AG09309 (cell line): Measurements from ENCODE around the gene OR1E2.
"Not testable (repeated sequence)": the region's sequence is repeated elsewhere in the genome, so short reads cannot be mapped to it uniquely, and the experiment has no call there.

Experiments used
- DNase-seq: peaks from one replicate; pipeline ENCODE4 v3.0.0-alpha.2; 2010; ENCODE audit warnings: low read depth
- H3K4me3 ChIP-seq: 2 replicates; pipeline ENCODE4 v1.5.1; 2011; ENCODE audit warnings: mild to moderate bottlenecking, low read depth, low read length, moderate library complexity; ENCODE audit not compliant: control insufficient read depth
- TF ChIP-seq, protein P1 (sequence below): IDR thresholded peaks from 2 replicates; pipeline ENCODE4 v1.5.1; 2011; ENCODE audit warnings: mild to moderate bottlenecking, low read depth, low read length, inconsistent platforms; ENCODE audit not compliant: insufficient read depth, control insufficient read depth; ENCODE audit errors: missing control alignments

The OR1E2 gene

DNA sequence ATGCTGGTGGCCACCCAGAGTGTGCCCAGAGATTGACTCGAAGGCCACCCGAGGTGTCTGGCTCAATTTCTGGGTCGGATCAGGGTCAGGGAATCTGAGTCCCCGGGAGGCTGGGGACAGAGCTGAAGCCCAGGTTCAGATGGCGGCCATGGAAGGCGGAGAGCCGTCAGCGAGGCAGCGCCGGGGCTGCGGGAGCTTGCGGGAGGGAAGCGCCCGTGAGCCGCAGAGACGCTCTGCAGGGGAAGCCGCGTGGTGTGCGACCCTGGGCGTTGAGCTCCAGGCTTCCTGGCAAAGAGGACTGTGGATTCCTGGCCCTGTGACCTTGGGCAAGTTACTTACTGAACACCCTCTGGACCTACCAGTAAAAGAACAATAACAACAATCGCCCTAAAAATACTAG lies 38.5 kb upstream of the OR1E2 start:
- TF ChIP-seq, protein P1, sequence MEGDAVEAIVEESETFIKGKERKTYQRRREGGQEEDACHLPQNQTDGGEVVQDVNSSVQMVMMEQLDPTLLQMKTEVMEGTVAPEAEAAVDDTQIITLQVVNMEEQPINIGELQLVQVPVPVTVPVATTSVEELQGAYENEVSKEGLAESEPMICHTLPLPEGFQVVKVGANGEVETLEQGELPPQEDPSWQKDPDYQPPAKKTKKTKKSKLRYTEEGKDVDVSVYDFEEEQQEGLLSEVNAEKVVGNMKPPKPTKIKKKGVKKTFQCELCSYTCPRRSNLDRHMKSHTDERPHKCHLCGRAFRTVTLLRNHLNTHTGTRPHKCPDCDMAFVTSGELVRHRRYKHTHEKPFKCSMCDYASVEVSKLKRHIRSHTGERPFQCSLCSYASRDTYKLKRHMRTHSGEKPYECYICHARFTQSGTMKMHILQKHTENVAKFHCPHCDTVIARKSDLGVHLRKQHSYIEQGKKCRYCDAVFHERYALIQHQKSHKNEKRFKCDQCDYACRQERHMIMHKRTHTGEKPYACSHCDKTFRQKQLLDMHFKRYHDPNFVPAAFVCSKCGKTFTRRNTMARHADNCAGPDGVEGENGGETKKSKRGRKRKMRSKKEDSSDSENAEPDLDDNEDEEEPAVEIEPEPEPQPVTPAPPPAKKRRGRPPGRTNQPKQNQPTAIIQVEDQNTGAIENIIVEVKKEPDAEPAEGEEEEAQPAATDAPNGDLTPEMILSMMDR: no peak
- no peak overlapping the region for H3K4me3 ChIP-seq
- DNase-seq: no peak

GRCh38 chr17:3471599-3471998 lies 38.0 kb upstream of the OR1E2 start, which contains the start of gene SPATA22:
Gene SPATA22, minus strand, starts transcription at chr17:3471819. Its CDS starts 2,494 bp downstream, at chr17:3469325.
- H3K4me3 ChIP-seq: no peak within 1 kb of the TSS
- DNase-seq: no peak
- TF ChIP-seq, protein P1: no peak

GRCh38 chr17:3469529-3469928 lies 35.9 kb upstream of the OR1E2 start:
- TF ChIP-seq, protein P1: no peak
- H3K4me3 ChIP-seq: no peak overlapping the region
- no peak for DNase-seq

DNA sequence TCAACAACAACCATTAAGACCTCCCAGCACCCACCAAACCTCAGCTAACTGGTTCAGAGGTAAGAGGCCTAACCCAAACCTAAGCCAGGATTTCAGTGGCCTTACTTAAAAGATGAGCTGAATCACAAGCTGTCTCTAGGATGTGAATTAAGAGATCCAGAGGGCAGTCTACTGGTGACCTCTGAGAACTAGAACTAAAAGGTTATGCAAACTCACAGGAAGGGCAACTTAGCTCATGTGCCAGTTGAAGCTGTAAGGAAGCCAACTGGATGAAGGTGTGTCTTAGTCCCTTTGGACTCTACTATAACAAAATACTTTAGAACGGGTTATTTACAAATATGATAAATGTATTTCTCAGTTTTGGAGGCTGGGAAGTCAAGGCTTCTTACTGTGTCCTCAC lies 32.7 kb upstream of the OR1E2 start:
- not testable (repeated sequence) for DNase-seq, H3K4me3 ChIP-seq

DNA sequence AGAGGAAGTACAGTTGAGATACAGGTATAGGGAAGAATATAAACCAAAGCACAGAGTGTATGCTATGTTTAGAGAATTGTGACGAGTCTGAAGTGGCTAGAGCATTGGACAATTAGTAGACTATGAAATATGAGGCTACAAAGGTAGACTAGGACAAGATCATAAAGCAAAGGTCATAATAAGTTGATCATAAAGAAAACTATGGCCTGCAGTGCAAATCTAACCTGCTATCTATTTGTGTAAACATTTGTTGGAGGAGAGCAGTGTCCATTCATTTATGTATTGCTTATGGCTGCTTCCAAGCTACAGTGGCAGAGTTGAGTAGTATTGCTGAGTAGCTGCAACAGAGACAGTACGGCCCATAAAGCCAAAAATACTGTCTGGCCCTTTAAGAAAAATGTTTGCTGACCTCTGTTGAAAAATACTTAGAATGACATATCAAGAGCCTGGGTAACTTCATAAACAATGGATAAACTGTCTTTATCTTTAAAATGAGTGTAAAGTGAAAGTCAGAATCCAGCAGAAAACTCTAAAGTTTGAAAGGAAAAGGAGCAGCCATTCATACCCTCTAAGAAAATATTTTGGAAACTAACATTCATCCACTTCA lies 14.5 kb upstream of the OR1E2 start:
- TF ChIP-seq, protein P1: no peak
- no peak for DNase-seq
- H3K4me3 ChIP-seq: no peak overlapping the region

DNA sequence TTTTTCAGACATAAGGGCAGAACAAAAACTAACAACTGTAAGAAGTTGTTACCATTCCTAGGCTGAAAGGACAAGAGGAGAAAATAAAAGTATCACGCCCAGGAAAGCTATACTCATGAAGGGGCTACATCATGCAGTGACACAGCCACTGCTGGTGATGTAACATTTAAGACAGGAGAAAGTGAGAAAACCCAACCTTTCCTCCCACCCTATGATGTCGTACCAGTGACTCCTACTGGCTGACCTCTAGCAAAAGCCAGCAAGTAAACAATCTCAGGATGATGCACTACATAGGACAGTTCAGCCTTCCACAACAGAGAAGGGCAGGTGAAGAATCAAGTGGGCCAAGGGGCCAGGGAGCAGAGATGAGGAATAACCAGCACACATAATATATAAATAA lies 14.0 kb upstream of the OR1E2 start:
- no peak for DNase-seq
- no peak overlapping the region for H3K4me3 ChIP-seq
- TF ChIP-seq, protein P1: no peak

DNA sequence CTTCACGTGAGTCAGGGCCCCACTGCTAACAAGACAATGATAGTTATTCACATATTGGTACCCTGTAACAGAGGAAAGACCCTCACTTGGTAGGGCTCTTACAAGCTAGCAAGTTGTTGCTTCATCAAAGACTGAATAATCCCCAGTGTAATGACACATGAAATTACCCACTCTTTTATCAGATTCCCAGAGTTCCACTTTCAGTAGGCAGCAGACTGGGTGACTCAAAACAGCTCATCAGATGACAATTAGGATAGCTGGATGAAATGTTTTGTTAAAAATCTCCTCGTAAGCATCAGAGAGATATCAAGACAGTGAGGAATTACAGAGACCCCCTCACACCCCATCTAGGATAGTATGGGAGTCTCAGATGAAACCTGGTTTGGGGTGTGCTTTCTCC lies 6.8 kb upstream of the OR1E2 start:
- TF ChIP-seq, protein P1: no peak
- no peak for DNase-seq
- no peak overlapping the region for H3K4me3 ChIP-seq
